Testis (tissue), 3 donors: ENCODE measurements around the gene NLGN2. TPM values are rescaled to one million over a fixed set of nuclear protein-coding genes. Genes with fewer than 3 reads are reported as not detected.

Experiments
- DNase-seq: peaks from one replicate; pipeline ENCODE4 v3.0.0-alpha.2; 2019
- H3K27ac ChIP-seq, 2 donors: fragments of 200-600 bp; sonication (generic); one replicate each; pipeline ENCODE4 v1.5.1; 2019
- H3K27me3 ChIP-seq: fragments of 200-600 bp; sonication (generic); one replicate; pipeline ENCODE4 v1.5.1; 2019
- H3K36me3 ChIP-seq: fragments of 200-600 bp; sonication (generic); one replicate; pipeline ENCODE4 v1.5.1; 2017; ENCODE audit warnings: low read depth; ENCODE audit errors: missing control alignments
- H3K4me1 ChIP-seq: fragments of 200-600 bp; sonication (generic); one replicate; pipeline ENCODE4 v1.5.1; 2019
- H3K4me3 ChIP-seq, 2 donors: fragments of 200-600 bp; sonication (generic); one replicate each; pipeline ENCODE4 v1.5.1; 2017 to 2019
- H3K9me3 ChIP-seq: fragments of 200-600 bp; sonication (generic); one replicate; pipeline ENCODE4 v1.5.1; 2017
- POLR2A ChIP-seq: fragments of 450-650 bp; IDR thresholded peaks from one replicate; pipeline ENCODE4 v1.6.1; 2017; ENCODE audit warnings: antibody characterized with exemption, mild to moderate bottlenecking, moderate library complexity
- WGBS, 2 donors: methylation state at CpG; one replicate each; pipeline ENCODE4 v1.1.5; 2018; 5-methylcytosine and 5-hydroxymethylcytosine counted together
- intact Hi-C: fragments of 100-400 bp; cut with DNase I; formaldehyde crosslinking; loops from one replicate; pipeline ENCODE4 v1.15.1; 2023; ENCODE audit warnings: low total_unique reads
- polyA plus RNA-seq: library from polyadenylated mRNA; stranded (reverse); fragments of 350-450 nt; fragmentation: Illumina TruSeq; extraction: RNeasy Lipid Tissue Mini Kit (QIAGEN cat#74804); gene quantifications from one replicate; pipeline ENCODE4 v1.2.3, GENCODE V29; 2014; ENCODE audit warnings: low read depth, low replicate concordance; ENCODE audit not compliant: insufficient read depth
- total RNA-seq, 2 donors: library from RNA; depleted of rRNA; stranded (reverse); fragments of >200 nt; gene quantifications; one replicate each; pipeline ENCODE4 v1.2.3, GENCODE V29; 2016
- TF ChIP-seq, protein P1 (sequence below), 3 experiments: fragments of 450-650 bp in 2 of 3; fragments of 200-600 bp in 1 of 3; sonication (generic) in 1 of 3; IDR thresholded peaks; one replicate each; pipeline ENCODE4 v1.5.1; 2016 to 2019; ENCODE audit warnings: antibody characterized with exemption in 3 of 3, mild to moderate bottlenecking in 2 of 3, moderate library complexity in 1 of 3

Gene NLGN2
- total and polyA plus RNA-seq, 3 donors from 2014 or later, result 8.4 to 10.7 (median 9.9) TPM

DNA sequence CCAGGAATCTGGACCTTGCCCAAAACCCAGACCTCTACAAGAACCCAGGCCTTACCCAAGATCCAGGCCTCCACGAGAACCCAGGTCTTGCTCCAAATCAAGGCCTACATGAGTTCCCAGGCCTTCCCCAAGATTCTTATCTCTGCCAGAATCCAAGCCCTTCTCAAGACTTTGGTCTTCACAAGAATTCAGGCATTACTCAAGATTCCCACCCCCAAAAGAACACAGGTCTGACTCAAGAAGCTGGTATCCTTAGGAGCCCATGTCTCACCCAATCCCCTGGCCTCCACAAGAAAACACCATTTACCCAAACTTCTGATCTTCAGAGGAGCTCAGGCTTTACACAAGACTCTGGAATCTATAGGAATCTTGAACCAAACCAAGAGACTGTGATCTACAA, 23.6 kb downstream of the NLGN2 start:
- Histone ChIP-seq H3K4me3 (no peak overlapping the region), H3K27ac (no peak overlapping the region), H3K4me1 (no peaks in the 10 kb centered on the region), H3K9me3 (no peaks in the 10 kb centered on the region), H3K27me3 (no peaks in the 10 kb centered on the region), H3K36me3 (no peaks in the 10 kb centered on the region)
- intact Hi-C loops, result no loop called here
- DNase-seq, result no peak
- TF ChIP-seq, protein P1, sequence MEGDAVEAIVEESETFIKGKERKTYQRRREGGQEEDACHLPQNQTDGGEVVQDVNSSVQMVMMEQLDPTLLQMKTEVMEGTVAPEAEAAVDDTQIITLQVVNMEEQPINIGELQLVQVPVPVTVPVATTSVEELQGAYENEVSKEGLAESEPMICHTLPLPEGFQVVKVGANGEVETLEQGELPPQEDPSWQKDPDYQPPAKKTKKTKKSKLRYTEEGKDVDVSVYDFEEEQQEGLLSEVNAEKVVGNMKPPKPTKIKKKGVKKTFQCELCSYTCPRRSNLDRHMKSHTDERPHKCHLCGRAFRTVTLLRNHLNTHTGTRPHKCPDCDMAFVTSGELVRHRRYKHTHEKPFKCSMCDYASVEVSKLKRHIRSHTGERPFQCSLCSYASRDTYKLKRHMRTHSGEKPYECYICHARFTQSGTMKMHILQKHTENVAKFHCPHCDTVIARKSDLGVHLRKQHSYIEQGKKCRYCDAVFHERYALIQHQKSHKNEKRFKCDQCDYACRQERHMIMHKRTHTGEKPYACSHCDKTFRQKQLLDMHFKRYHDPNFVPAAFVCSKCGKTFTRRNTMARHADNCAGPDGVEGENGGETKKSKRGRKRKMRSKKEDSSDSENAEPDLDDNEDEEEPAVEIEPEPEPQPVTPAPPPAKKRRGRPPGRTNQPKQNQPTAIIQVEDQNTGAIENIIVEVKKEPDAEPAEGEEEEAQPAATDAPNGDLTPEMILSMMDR (IDR thresholded peaks at IDR 0.05), result no peak
- TF ChIP-seq POLR2A, result no peak
- 78 to 96% methylated on average over 1 of the region's 1 CpG for WGBS, 2 donors

- H3K36me3 ChIP-seq, result no peaks in the 10 kb centered on the region
- no peak for DNase-seq
- H3K4me3 ChIP-seq, result no peak overlapping the region
- peaks cover 2% of the 10 kb centered on the region for H3K4me1 ChIP-seq
- H3K9me3 ChIP-seq, result no peaks in the 10 kb centered on the region
- H3K27ac ChIP-seq, result no peak overlapping the region
- no peaks in the 10 kb centered on the region for H3K27me3 ChIP-seq
- TF ChIP-seq, protein P1 (IDR thresholded peaks at IDR 0.05), result no peak
- no peak for TF ChIP-seq POLR2A
- WGBS, 2 donors, result 92 to 99% methylated on average over 10 to 11 of the region's 11 CpGs
- intact Hi-C loops, result no loop called here
Measured at GRCh38 chr17:7432296-7432695, 24.7 kb downstream of the NLGN2 start.

DNA sequence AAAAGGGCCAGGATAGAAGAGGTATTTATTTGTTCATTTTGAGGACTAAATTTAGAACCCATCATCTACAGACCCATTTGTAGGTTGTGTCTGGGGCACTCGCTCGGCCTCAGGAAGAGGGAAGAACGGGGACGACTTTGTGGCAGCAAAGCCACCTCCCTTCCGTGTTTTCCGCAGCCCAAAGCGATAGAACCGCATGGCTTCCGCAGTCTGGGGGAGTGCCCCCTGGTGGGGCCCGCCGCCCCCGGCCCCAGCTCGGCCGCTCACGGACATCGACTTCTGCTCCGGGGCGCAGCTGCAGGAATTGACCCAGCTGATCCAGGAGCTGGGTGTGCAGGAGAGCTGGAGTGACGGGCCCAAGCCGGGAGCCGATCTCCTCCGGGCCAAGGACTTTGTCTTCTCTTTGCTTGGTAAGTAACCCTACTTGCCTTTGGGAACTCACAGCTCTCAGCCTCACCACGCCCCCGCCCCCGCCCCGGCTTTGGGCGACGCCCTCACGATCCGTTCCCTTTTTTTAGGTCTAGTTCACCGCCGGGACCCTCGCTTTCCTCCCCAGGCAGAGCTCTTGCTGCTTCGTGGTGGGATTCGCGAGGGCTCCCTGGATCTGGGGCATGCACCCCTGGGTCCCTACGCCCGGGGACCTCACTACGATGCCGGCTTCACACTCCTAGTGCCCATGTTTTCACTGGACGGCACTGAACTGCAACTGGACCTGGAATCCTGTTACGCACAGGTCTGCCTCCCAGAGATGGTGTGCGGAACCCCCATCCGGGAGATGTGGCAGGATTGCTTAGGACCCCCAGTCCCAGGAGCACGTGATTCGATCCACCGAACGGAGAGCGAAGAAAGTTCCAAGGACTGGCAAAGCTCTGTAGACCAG, 28.3 kb downstream of the NLGN2 start:
- TF ChIP-seq, protein P1 (IDR thresholded peaks at IDR 0.05), result no peak
- TF ChIP-seq POLR2A, result no peak
- peak overlapping the region; percentile 33 to 37 for H3K4me3 ChIP-seq
- no peaks in the 10 kb centered on the region for H3K36me3 ChIP-seq
- intact Hi-C loops, result no loop called here
- whole genome bisulfite sequencing, 2 donors, result 18 to 21% methylated on average over 21 to 49 of the region's 49 CpGs
- no peaks in the 10 kb centered on the region for H3K9me3 ChIP-seq
- no peak for DNase-seq
- H3K27ac ChIP-seq, result peak overlapping the region in 1 of 2 donors; percentile 20
- H3K27me3 ChIP-seq, result no peaks in the 10 kb centered on the region
- H3K4me1 ChIP-seq, result peaks cover 22% of the 10 kb centered on the region

DNA sequence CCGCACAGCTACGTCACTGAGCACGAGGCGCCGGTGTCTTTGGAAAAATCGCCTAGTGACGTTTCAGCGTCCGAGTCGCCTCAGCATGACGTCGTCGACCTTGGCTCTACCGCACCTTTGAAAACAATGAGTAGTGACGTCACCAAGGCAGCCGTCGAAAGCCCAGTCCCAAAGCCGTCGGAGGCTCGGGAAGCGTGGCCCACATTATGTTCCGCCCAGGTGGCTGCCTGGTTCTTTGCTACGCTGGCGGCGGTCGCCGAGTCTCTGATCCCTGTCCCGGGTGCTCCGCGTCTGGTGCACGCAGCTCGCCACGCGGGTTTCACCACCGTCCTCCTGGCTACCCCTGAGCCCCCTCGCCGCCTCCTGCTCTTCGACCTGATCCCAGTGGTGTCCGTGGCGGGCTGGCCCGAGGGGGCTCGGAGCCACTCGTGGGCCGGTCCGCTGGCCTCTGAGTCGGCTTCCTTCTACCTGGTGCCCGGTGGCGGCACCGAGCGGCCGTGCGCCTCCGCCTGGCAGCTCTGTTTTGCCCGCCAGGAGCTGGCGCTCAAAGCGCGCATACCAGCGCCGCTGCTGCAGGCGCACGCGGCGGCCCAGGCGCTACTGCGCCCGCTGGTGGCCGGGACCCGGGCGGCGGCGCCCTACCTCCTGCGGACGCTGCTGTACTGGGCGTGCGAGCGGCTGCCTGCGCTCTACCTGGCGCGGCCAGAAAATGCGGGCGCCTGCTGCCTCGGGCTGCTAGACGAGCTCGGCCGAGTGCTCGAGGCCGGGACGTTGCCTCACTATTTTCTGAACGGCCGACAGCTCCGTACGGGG, 29.1 kb downstream of the NLGN2 start:
- Histone ChIP-seq H3K4me1 (peaks cover 22% of the 10 kb centered on the region), H3K27me3 (no peaks in the 10 kb centered on the region), H3K4me3 (peak overlapping the region; percentile 33 to 37), H3K9me3 (no peaks in the 10 kb centered on the region), H3K36me3 (no peaks in the 10 kb centered on the region), H3K27ac (peak overlapping the region; percentile 10 to 31)
- intact Hi-C loops, result no loop called here
- TF ChIP-seq, protein P1 (IDR thresholded peaks at IDR 0.05), result peak; percentile 71 to 78 (median 76)
- TF ChIP-seq POLR2A, result no peak
- WGBS, 2 donors, result 5 to 11% methylated on average over 37 to 91 of the region's 92 CpGs
- peak; percentile 79 for DNase-seq
